ENCODE results near the gene TM9SF1. TPM values are rescaled to one million over a fixed set of nuclear protein-coding genes. Genes with fewer than 3 reads are reported as not detected.
A peak's percentile ranks its signal among the peaks of the same experiment; 100 is the strongest.

The TM9SF1 gene
- total and polyA plus RNA-seq, 2 of the 4 experiments (the other 2 are of a cell fraction) = 40.4 to 65.6 TPM

- Histone ChIP-seq H2AFZ (replicated peaks; ENCODE audit: low read length, poor library complexity) (no peak overlapping the region), H3K79me1 (ENCODE audit: low read depth in 1 of 2, low read length in 2 of 2) (peaks cover 38 to 56% of the 10 kb centered on the region in 2 experiments), H3K9me3 (ENCODE audit: control insufficient read depth, insufficient read depth, low read length) (no peaks in the 10 kb centered on the region), H3K14ac (replicated peaks; ENCODE audit: low read depth, low read length) (no peak overlapping the region), H2BK20ac (ENCODE audit: low read depth, low read length) (no peak overlapping the region), H3K9me1 (ENCODE audit: insufficient read depth, low read length) (peaks cover 11% of the 10 kb centered on the region; the same call in 1 of the 2 replicates), H2BK120ac (ENCODE audit: low read depth, low read length) (no peak overlapping the region), H4K91ac (ENCODE audit: insufficient read depth, low read depth, low read length) (no peak overlapping the region), H3K4me3 (ENCODE audit: insufficient read depth, low read depth, low read length) (no peak overlapping the region), H3K56ac (ENCODE audit: extremely low read depth, insufficient read depth, low read length) (no peak overlapping the region), H4K20me1 (ENCODE audit: insufficient read depth, low read length) (no peaks in the 10 kb centered on the region), H3K4me2 (ENCODE audit: low read depth, low read length) (no peak overlapping the region), H3K36me3 (ENCODE audit: control insufficient read depth, insufficient read depth, low read length) (peaks cover 16% of the 10 kb centered on the region), H3K4ac (ENCODE audit: low read depth, low read length) (no peak overlapping the region), H2AK9ac (replicated peaks; ENCODE audit: low read depth, low read length, poor library complexity) (peak overlapping the region; percentile 9), H3K18ac (ENCODE audit: low read depth, low read length) (no peak overlapping the region), H3K9ac (ENCODE audit: low read depth, low read length) (no peak overlapping the region), H3K4me1 (ENCODE audit: control insufficient read depth, insufficient read depth, low read length) (peaks cover 8% of the 10 kb centered on the region), H2BK5ac (ENCODE audit: low read depth, low read length, poor library complexity, severe bottlenecking) (no peak overlapping the region), H3K27me3 (ENCODE audit: control insufficient read depth, insufficient read depth, low read length) (no peaks in the 10 kb centered on the region), H2AK5ac (ENCODE audit: low read depth, low read length) (no peak overlapping the region), H4K8ac (ENCODE audit: low read depth in 2 of 2, low read length in 2 of 2) (peak overlapping the region in 1 of 2 experiments; percentile 59; a peak in 1 of 4 replicates), H3K27ac (ENCODE audit: insufficient read depth, low read length) (no peak overlapping the region), H2BK15ac (ENCODE audit: low read depth, low read length) (no peak overlapping the region), H4K5ac (ENCODE audit: low read depth, low read length) (no peak overlapping the region), H3K23ac (ENCODE audit: low read depth, low read length) (peak overlapping the region; percentile 90)
- dilution Hi-C loops (cut with HindIII; ENCODE audit: low sequenced_read_pairs, unreplicated experiment) = no loop called here
- POLR2A ChIA-PET (ENCODE audit: unreplicated experiment) = no interaction called here
- ATAC-seq (ENCODE audit: low read depth) (no peak), DNase-seq (no peak)
- CTCF ChIA-PET = no interaction called here
- no TSS peak for BruUV-seq (replicated peaks)
- in situ Hi-C loops (cut with MboI; ENCODE audit: low sequenced_read_pairs) = no loop called here
- 80% methylated on average over 1 of the region's 2 CpGs; no CpG with 5 or more reads in 1 of the 2 experiments for WGBS, 2 experiments (ENCODE audit: extremely low coverage in 2 of 2, insufficient read length in 1 of 2)
- intact Hi-C loops (cut with micrococcal nuclease) = no loop called here
- TF ChIP-seq MAFK (IDR thresholded peaks at IDR 0.05; ENCODE audit: low read depth, low read length) (no peak), FOS (IDR thresholded peaks at IDR 0.05; ENCODE audit: low read depth, low read length) (no peak), RCOR1 (IDR thresholded peaks at IDR 0.05; ENCODE audit: insufficient replicate concordance, low read length) (no peak), CEBPB (IDR thresholded peaks at IDR 0.05; ENCODE audit: low read depth, low read length) (no peak), POLR2A (IDR thresholded peaks at IDR 0.05; ENCODE audit: low read depth, low read length) (no peak), MAZ (IDR thresholded peaks at IDR 0.05; ENCODE audit: borderline replicate concordance, low read depth, low read length) (no peak), RFX5 (IDR thresholded peaks at IDR 0.05; ENCODE audit: low read depth, low read length) (no peak), NFE2L2 (IDR thresholded peaks at IDR 0.05; ENCODE audit: low read depth, low read length) (no peak), RAD21 (IDR thresholded peaks at IDR 0.05; ENCODE audit: low read length) (no peak), USF2 (IDR thresholded peaks at IDR 0.05; ENCODE audit: low read depth, low read length) (no peak), SMC3 (IDR thresholded peaks at IDR 0.05; ENCODE audit: low read depth, low read length) (no peak), ELK1 (IDR thresholded peaks at IDR 0.05; ENCODE audit: borderline replicate concordance, low read depth, low read length) (no peak), MXI1 (IDR thresholded peaks at IDR 0.05; ENCODE audit: borderline replicate concordance, low read depth, low read length) (no peak), CTCF (conservative IDR thresholded peaks at IDR 0.05; ENCODE audit: low read depth, low read length) (no peak), CHD1 (IDR thresholded peaks at IDR 0.05; ENCODE audit: low read depth, low read length) (no peak), BHLHE40 (IDR thresholded peaks at IDR 0.05; ENCODE audit: low read depth, low read length) (no peak)
These were observed 1.8 kb upstream of the TM9SF1 start for GRCh38 chr14:24197056-24197450.
